Activated naive CD8-positive, alpha-beta T cell treated with anti-CD3 and anti-CD28 coated beads, Interleukin-2, amount 10 ng/mL, durations not matched to agents 7 days and 5 days (primary cell): ENCODE data around the gene SH3RF1. TPM values are rescaled to one million over a fixed set of nuclear protein-coding genes. Genes with fewer than 3 reads are reported as not detected.
A peak's percentile ranks its signal among the peaks of the same experiment; 100 is the strongest.

Experiments
- ATAC-seq: fragments of 150-1000 bp; cut with Tn5 transposase; one replicate; pipeline ENCODE4 v1.10.0; 2021; ENCODE audit warnings: low read depth, moderate library complexity
- POLR2A ChIA-PET: fragments of 350-600 bp; sonication (Branson Sonifier 250); formaldehyde crosslinking; loops from one replicate; lab custom pipeline; 2021; ENCODE audit warnings: antibody characterized with exemption; lab: Charles Lee
- DNase-seq: peaks from one replicate; pipeline ENCODE4 v3.0.0; 2021
- H3K27ac Mint-ChIP-seq: one replicate; pipeline ENCODE4 v1.8.0; 2022; ENCODE audit warnings: mild to moderate bottlenecking, mixed read lengths
- H3K27me3 Mint-ChIP-seq: one replicate; pipeline ENCODE4 v1.8.0; 2022; ENCODE audit warnings: mild to moderate bottlenecking, moderate library complexity, mixed read lengths
- H3K36me3 Mint-ChIP-seq: one replicate; pipeline ENCODE4 v1.8.0; 2021; ENCODE audit warnings: mild to moderate bottlenecking, mixed read lengths
- H3K4me1 Mint-ChIP-seq: one replicate; pipeline ENCODE4 v1.8.0; 2021; ENCODE audit warnings: mixed read lengths
- H3K4me3 Mint-ChIP-seq: one replicate; pipeline ENCODE4 v1.8.0; 2022; ENCODE audit warnings: mild to moderate bottlenecking, moderate library complexity, mixed read lengths
- H3K9me3 Mint-ChIP-seq: one replicate; pipeline ENCODE4 v1.8.0; 2021; ENCODE audit warnings: mixed read lengths
- total RNA-seq, 2 experiments: library from RNA; stranded (reverse); gene quantifications; one replicate each; pipeline ENCODE4 v1.2.3, GENCODE V29; 2021

SH3RF1 gene
- under 1 TPM in 1 of 2 experiments, not detected in 1; 0.14 TPM for total RNA-seq

GRCh38 chr4:169270810-169271691 lies at the start of gene SH3RF1:
TSS of gene SH3RF1 (minus strand) at chr4:169270956. CDS start at chr4:169269212, 1,744 bp downstream.
- ATAC-seq (peak; percentile 69), DNase-seq (peak; percentile 60)
- POLR2A ChIA-PET = no interaction called here
- Mint-ChIP-seq H3K27ac (no peak within 1 kb of the TSS), H3K36me3 (no peaks in the 10 kb centered on the region), H3K4me3 (peak within 1 kb of the TSS; percentile 82), H3K4me1 (peaks cover 5% of the 10 kb centered on the region), H3K27me3 (peaks cover 67% of the 10 kb centered on the region), H3K9me3 (no peaks in the 10 kb centered on the region)

GRCh38 chr4:169315530-169316343 lies 45.0 kb upstream of the SH3RF1 start:
- Mint-ChIP-seq H3K27me3 (peaks cover 6% of the 10 kb centered on the region), H3K4me3 (no peak overlapping the region), H3K27ac (no peak overlapping the region), H3K36me3 (no peaks in the 10 kb centered on the region), H3K4me1 (no peaks in the 10 kb centered on the region), H3K9me3 (no peaks in the 10 kb centered on the region)
- POLR2A ChIA-PET = no interaction called here
- DNase-seq (no peak), ATAC-seq (no peak)

DNA sequence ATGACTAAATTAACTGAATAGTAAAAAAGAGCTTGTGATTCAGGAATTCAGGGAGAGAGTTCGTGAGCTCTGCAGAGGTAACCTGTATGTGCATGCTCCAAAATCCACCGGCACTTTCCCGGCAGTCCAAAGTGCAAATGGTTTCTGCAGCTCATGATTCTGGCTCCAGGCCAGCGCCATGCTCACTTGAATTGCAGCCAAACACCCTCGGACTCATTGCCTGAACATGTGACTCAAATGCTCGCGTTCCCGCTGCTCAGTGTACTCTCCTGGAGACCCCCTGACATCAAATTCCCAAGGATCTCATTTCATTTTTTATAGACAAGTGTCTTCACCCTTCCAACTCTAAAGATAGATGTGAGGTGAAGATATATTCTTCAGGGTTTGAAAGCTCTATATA lies 44.1 kb upstream of the SH3RF1 start:
- POLR2A ChIA-PET = no interaction called here
- Mint-ChIP-seq H3K9me3 (no peaks in the 10 kb centered on the region), H3K4me3 (no peak overlapping the region), H3K27ac (no peak overlapping the region), H3K4me1 (no peaks in the 10 kb centered on the region), H3K36me3 (no peaks in the 10 kb centered on the region), H3K27me3 (peaks cover 4% of the 10 kb centered on the region)
- no peak for ATAC-seq
- DNase-seq = no peak

DNA sequence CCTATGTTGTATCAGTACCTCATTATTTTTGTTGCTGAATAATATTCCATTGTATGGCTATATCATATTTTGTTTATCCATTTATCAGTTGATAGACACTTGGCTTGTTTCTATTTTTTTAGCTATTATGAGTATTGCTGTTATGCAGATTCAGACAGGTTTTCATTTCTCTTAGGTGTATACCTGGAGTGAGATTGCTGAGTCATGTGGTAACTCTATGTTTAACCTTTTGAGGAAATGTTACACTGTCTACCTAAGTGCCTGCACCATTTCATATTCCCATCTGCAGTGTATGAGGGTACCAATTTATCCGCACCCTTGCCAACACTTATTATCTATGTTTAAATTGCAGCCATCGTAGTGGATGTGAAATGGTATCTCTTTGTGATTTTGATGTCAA lies 43.0 kb upstream of the SH3RF1 start:
- POLR2A ChIA-PET = no interaction called here
- Mint-ChIP-seq H3K4me3 (no peak overlapping the region), H3K27me3 (peaks cover 2% of the 10 kb centered on the region), H3K9me3 (no peaks in the 10 kb centered on the region), H3K4me1 (no peaks in the 10 kb centered on the region), H3K36me3 (no peaks in the 10 kb centered on the region), H3K27ac (no peak overlapping the region)
- no peak for DNase-seq
- no peak for ATAC-seq

- POLR2A ChIA-PET = no interaction called here
- no peak overlapping the region for H3K4me3 Mint-ChIP-seq
- H3K9me3 Mint-ChIP-seq = peaks cover 2% of the 10 kb centered on the region
- ATAC-seq (no peak), DNase-seq (no peak)
- no peak overlapping the region for H3K27ac Mint-ChIP-seq
- H3K36me3 Mint-ChIP-seq = no peaks in the 10 kb centered on the region
- H3K27me3 Mint-ChIP-seq = peaks cover 2% of the 10 kb centered on the region
- no peaks in the 10 kb centered on the region for H3K4me1 Mint-ChIP-seq
Measured at GRCh38 chr4:169312690-169313422, 42.1 kb upstream of the SH3RF1 start.

- POLR2A ChIA-PET = no interaction called here
- Mint-ChIP-seq H3K27ac (no peak overlapping the region), H3K27me3 (peaks cover 2% of the 10 kb centered on the region)
Measured at GRCh38 chr4:169311643-169312365, 41.0 kb upstream of the SH3RF1 start.

DNA sequence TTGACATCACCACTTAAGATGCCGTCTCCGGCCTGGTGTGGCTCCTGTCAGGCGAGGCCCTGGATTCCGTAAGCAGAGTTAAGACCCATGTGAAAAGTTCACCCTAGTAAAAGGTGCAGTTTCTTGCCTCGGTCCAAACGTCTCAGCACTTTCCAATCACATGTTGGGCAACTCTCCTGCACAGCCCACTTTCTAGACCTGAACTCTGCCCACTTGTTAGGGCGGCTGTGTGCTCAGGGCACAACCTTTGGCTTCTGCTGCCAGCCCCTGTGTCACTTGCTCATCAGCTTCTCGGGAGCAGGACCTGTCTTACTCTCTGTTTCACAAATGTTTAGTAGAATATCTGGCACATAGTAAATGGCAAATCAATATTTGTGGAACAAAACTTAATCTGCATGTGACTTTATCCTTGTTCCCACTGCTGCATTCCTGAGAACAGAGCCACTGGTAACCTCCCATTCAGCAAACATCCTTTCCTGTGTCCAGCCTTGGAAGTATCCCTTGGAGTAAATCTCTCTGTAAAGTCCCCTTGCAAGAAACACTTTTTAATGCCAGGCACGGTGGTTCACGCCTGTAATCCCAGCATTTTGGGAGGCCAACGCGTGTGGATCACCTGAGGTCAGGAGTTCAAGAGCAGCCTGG lies 38.7 kb upstream of the SH3RF1 start:
- no peak overlapping the region for H3K4me3 Mint-ChIP-seq
- ATAC-seq (no peak), DNase-seq (no peak)
- no peaks in the 10 kb centered on the region for H3K4me1 Mint-ChIP-seq
- H3K27ac Mint-ChIP-seq = no peak overlapping the region
- H3K9me3 Mint-ChIP-seq = peaks cover 2% of the 10 kb centered on the region
- H3K27me3 Mint-ChIP-seq = peaks cover 2% of the 10 kb centered on the region
- POLR2A ChIA-PET = no interaction called here
- H3K36me3 Mint-ChIP-seq = no peaks in the 10 kb centered on the region

More at GRCh38 chr4:169311643-169312365, 41.0 kb upstream of the SH3RF1 start:
- no peak for DNase-seq
- H3K9me3 Mint-ChIP-seq = peaks cover 2% of the 10 kb centered on the region
- H3K4me1 Mint-ChIP-seq = no peaks in the 10 kb centered on the region
- no peak for ATAC-seq
- no peaks in the 10 kb centered on the region for H3K36me3 Mint-ChIP-seq
- no peak overlapping the region for H3K4me3 Mint-ChIP-seq

DNA sequence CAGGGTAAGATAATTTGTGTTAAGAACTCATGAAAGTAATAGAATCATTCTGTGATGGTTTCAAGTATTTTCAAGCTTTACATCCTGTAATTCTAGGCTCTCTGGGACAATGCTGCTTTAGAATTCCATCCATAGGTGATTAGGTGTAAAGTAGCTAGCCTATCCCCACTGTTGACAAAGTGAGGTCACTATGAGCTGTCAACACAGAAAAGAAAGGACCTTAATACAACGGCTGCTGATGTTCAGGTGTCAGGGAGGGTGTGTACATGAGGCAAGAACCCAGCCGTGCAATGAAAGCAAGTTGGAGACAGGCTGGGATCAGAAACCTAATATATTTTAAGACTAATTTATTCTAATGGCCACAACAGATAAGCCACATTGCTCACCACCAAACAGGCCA lies 36.8 kb upstream of the SH3RF1 start:
- Mint-ChIP-seq H3K36me3 (no peaks in the 10 kb centered on the region), H3K9me3 (peaks cover 2% of the 10 kb centered on the region), H3K4me3 (no peak overlapping the region), H3K4me1 (no peaks in the 10 kb centered on the region), H3K27ac (no peak overlapping the region), H3K27me3 (peaks cover 2% of the 10 kb centered on the region)
- DNase-seq = no peak
- ATAC-seq = no peak
- POLR2A ChIA-PET = no interaction called here

DNA sequence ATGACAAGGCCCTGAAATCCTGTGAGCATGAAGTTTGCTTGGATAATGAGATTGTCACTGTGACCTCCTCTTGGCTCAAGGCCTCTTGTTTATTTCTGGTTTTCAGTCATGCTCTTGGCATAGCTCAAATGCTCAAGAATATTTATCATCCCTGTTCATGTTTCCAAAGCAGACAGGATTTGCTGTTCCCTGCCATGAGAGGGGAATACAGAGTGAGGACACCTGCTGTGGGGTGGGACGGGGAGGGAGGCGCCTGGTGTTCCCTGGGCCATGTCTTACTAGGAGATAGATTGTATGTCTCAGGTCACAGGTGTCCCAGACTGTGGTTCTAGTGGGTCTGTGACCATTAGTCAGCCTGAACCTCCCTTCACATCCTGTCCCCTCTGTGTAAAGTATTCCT lies 34.9 kb upstream of the SH3RF1 start:
- Mint-ChIP-seq H3K4me1 (no peaks in the 10 kb centered on the region), H3K4me3 (no peak overlapping the region), H3K9me3 (peaks cover 4% of the 10 kb centered on the region), H3K36me3 (no peaks in the 10 kb centered on the region), H3K27me3 (peaks cover 2% of the 10 kb centered on the region), H3K27ac (no peak overlapping the region)
- POLR2A ChIA-PET = no interaction called here
- DNase-seq (no peak), ATAC-seq (no peak)

DNA sequence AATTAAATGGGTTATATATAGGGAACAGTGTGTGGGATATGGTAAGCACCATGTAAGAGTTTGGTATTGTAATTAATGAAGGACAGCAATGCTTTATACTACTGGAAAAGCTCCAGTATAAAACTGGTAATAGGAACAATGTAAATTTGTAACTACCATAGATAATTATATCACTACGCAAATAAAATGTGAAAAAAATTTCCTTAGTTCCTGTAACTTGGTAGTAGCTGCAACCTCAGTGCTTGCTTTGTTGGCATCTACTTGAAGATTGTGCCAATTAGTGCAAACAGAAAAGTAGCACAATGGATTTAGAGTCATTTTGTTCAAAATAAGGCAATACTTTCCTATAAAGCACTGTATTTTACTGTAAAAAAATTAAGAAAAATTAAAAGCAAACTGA lies 34.4 kb upstream of the SH3RF1 start:
- peaks cover 4% of the 10 kb centered on the region for H3K9me3 Mint-ChIP-seq
- no peak for ATAC-seq

GRCh38 chr4:169295822-169296221 lies 25.1 kb upstream of the SH3RF1 start:
- H3K36me3 Mint-ChIP-seq = no peaks in the 10 kb centered on the region
- peaks cover 50% of the 10 kb centered on the region for H3K27me3 Mint-ChIP-seq
- no peak overlapping the region for H3K4me3 Mint-ChIP-seq
- no peak for ATAC-seq
- no peak for DNase-seq
- POLR2A ChIA-PET = no interaction called here
- H3K4me1 Mint-ChIP-seq = peaks cover 5% of the 10 kb centered on the region
- H3K27ac Mint-ChIP-seq = no peak overlapping the region
- peaks cover under 1% of the 10 kb centered on the region for H3K9me3 Mint-ChIP-seq

More for the DNA sequence above, 34.4 kb upstream of the SH3RF1 start:
- Mint-ChIP-seq H3K36me3 (no peaks in the 10 kb centered on the region), H3K27ac (no peak overlapping the region), H3K4me1 (no peaks in the 10 kb centered on the region), H3K27me3 (peaks cover 4% of the 10 kb centered on the region), H3K4me3 (no peak overlapping the region)
- no peak for DNase-seq
- POLR2A ChIA-PET = no interaction called here

DNA sequence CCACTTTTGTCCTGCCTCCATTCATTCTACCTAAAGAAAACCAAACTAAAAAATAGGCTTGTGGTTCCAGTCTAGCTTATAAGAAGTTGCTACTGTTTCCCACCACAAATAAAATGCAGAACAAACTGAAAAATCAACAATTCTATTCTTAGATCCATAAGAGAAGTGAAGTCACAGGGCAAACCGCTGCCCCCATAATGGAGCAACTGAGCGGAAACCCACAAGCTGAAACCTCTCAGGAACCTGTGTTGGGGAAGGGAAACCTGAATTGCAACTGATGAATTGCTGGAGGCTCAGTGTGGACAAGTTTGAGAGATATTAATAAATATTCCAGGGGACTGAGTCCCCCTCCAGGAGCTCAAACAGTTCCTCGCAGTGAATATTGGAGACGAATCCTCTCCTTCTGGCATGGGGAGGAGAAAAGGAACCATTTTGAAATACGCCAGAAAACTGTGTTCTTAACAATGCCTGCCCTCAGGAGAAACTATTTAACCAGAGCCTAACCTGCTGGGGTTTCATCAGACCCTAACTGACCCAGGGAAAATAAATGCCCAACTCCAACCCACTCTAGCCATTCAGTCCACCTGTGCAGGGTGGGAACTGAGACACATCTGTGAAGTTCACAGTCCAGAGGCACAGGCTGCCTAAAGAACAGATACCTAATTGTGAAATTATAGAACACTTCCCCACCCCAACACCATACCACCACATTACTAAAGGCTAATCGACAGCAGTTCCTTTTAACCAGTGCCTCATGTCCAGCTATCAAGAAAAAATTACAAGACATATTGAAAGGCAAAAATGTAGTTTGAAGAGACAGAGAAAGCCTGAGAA lies 22.8 kb upstream of the SH3RF1 start:
- POLR2A ChIA-PET = no interaction called here
- no peak overlapping the region for H3K27ac Mint-ChIP-seq
- H3K4me1 Mint-ChIP-seq = peaks cover 5% of the 10 kb centered on the region

More for the DNA sequence above, 22.8 kb upstream of the SH3RF1 start:
- Mint-ChIP-seq H3K27me3 (peaks cover 34% of the 10 kb centered on the region), H3K36me3 (no peaks in the 10 kb centered on the region), H3K4me3 (no peak overlapping the region), H3K9me3 (no peaks in the 10 kb centered on the region)
- no peak for DNase-seq
- ATAC-seq = no peak
